ENCODE results near the gene FAM200C. TPM values are rescaled to one million over a fixed set of nuclear protein-coding genes. Genes with fewer than 3 reads are reported as not detected.

The FAM200C gene
- total RNA-seq, 1 donor from 2014 or later = 9.1 TPM

DNA sequence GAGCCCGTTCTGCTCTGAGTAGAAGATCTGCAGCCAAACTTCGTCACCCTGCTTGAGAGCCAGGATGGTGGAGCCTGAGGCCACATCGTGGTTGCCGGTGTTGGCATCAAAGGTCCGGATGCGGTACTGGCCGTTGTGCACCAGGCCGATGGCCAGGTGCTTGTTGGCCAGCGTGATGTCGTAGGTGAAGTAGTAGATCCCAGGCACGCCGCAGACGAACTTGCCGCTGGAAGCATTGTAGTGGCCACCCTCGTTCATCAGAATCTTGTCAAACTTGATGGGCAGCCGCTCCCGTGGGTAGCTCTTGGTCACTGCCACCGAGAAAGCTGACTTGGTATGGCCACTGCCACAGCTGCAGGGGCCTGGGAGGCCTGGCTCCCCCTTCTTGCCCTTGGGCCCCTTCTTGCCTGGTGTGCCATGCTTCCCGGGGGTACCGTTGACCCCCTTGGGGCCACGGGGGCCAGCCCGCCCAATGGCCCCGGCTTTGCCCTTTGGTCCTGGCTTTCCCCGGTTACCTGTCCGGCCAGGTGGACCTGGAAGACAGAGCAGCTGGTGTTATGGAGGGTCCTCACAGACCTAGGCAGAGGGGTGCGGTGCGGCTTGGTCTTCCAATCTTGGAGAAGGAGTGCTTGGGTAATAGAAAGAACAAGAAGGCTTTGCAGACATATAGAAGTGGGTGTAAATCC is 50.5 kb downstream of the FAM200C start:
- Mint-ChIP-seq H3K27me3 (ENCODE audit: low read depth) (no peaks in the 10 kb centered on the region), H3K27ac (ENCODE audit: unreplicated experiment) (no peak overlapping the region), H3K9me3 (no peaks in the 10 kb centered on the region), H3K36me3 (ENCODE audit: low read depth) (no peaks in the 10 kb centered on the region), H3K4me1 (peaks cover 4% of the 10 kb centered on the region), H3K4me3 (no peak overlapping the region)
- no peak for TF ChIP-seq CTCF (conservative IDR thresholded peaks at IDR 0.05)
- DNase-seq (ENCODE audit: low read depth, low spot score) = no peak

DNA sequence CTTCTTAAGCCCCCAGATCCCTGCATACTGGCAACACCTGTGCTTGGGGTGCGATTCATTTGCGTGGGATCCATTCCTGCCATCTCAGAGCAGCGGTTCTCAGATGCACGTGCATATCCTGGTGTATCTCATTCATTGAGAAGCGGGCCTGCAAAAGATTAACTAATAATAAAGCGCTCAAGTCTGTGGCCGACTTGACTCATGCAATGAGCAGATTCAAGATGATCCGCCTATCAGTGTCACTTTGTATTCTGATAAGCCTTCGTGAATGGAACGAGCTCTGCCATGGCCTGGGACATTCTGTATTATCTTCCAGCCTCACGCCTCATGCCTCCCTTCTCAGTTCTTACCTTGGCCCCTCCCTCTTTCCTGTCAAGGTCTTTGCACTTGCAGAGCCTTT is 51.8 kb downstream of the FAM200C start:
- Mint-ChIP-seq H3K27me3 (ENCODE audit: low read depth) (no peaks in the 10 kb centered on the region), H3K4me3 (no peak overlapping the region), H3K36me3 (ENCODE audit: low read depth) (no peaks in the 10 kb centered on the region), H3K27ac (ENCODE audit: unreplicated experiment) (no peak overlapping the region), H3K4me1 (peaks cover 4% of the 10 kb centered on the region), H3K9me3 (no peaks in the 10 kb centered on the region)
- TF ChIP-seq CTCF (conservative IDR thresholded peaks at IDR 0.05) = no peak
- no peak for DNase-seq (ENCODE audit: low read depth, low spot score)

- no peak for DNase-seq (ENCODE audit: low read depth, low spot score)
- Mint-ChIP-seq H3K4me1 (peaks cover 4% of the 10 kb centered on the region), H3K27me3 (ENCODE audit: low read depth) (no peaks in the 10 kb centered on the region), H3K4me3 (no peak overlapping the region), H3K9me3 (no peaks in the 10 kb centered on the region), H3K36me3 (ENCODE audit: low read depth) (no peaks in the 10 kb centered on the region), H3K27ac (ENCODE audit: unreplicated experiment) (no peak overlapping the region)
- no peak for TF ChIP-seq CTCF (conservative IDR thresholded peaks at IDR 0.05)
Observed at GRCh38 chr5:160347448-160347847, 52.4 kb downstream of the FAM200C start.

Other genes with a start within 250 kb of the FAM200C start
- 1.3 and 1.5 TPM in 2 replicates for gene FABP6, start 170.5 kb downstream of the FAM200C start, total RNA-seq
- 28.7 and 29.7 TPM in 2 replicates for gene CCNJL, start 87.5 kb downstream of the FAM200C start, total RNA-seq
- 0.42 and 0.43 TPM in 2 replicates for gene C1QTNF2, start 29.4 kb downstream of the FAM200C start, total RNA-seq
- 26.2 and 27.1 TPM in 2 replicates for gene SLU7, start 19.0 kb upstream of the FAM200C start, total RNA-seq
- gene PTTG1, start 21.8 kb upstream of the FAM200C start, total RNA-seq = 157 and 167 TPM in 2 replicates